Naive thymus-derived CD8-positive, alpha-beta T cell (primary cell): ENCODE measurements around the gene HOXC13. TPM values are rescaled to one million over a fixed set of nuclear protein-coding genes. Genes with fewer than 3 reads are reported as not detected.
A peak's percentile ranks its signal among the peaks of the same experiment; 100 is the strongest.

ENCODE experiments used
- ATAC-seq, 2 donors: fragments of 150-1000 bp; cut with Tn5 transposase in 1 of 2; sonication (Bioruptor Pico), chemical (Tn5 transposase) in 1 of 2; 1 replicate in 1 of 2; 2 replicates in 1 of 2; pipeline ENCODE4 v1.10.0; 2021; ENCODE audit warnings: mild to moderate bottlenecking in 2 of 2, moderate library complexity in 2 of 2
- POLR2A ChIA-PET: fragments of 350-600 bp; sonication (Branson Sonifier 250); formaldehyde crosslinking; loops from one replicate; lab custom pipeline; 2021; ENCODE audit warnings: antibody characterized with exemption; lab: Charles Lee
- DNase-seq, 10 donors: peaks; one replicate each; pipeline versions ENCODE4 v3.0.0 to v3.0.0-alpha.2; 2020 to 2022
- H3K27ac Mint-ChIP-seq, 10 donors: one replicate each; pipeline ENCODE4 v1.8.0; 2020 to 2022; ENCODE audit warnings: mild to moderate bottlenecking in 10 of 10, mixed read lengths in 10 of 10, moderate library complexity in 4 of 10, inconsistent platforms in 1 of 10
- H3K27me3 Mint-ChIP-seq, 5 donors: one replicate each; pipeline ENCODE4 v1.8.0; 2021 to 2022; ENCODE audit warnings: mixed read lengths in 5 of 5
- H3K36me3 Mint-ChIP-seq, 3 donors: one replicate each; pipeline ENCODE4 v1.8.0; 2020 to 2022; ENCODE audit warnings: mixed read lengths in 3 of 3, mild to moderate bottlenecking in 2 of 3, inconsistent platforms in 1 of 3
- H3K4me1 Mint-ChIP-seq, 4 donors: one replicate each; pipeline ENCODE4 v1.8.0; 2021 to 2022; ENCODE audit warnings: mixed read lengths in 4 of 4
- H3K4me3 Mint-ChIP-seq, 10 donors: one replicate each; pipeline ENCODE4 v1.8.0; 2020 to 2022; ENCODE audit warnings: mild to moderate bottlenecking in 10 of 10, mixed read lengths in 10 of 10, moderate library complexity in 6 of 10, inconsistent platforms in 1 of 10
- H3K9me3 Mint-ChIP-seq, 9 donors: one replicate each; pipeline ENCODE4 v1.8.0; 2020 to 2022; ENCODE audit warnings: mixed read lengths in 9 of 9, mild to moderate bottlenecking in 3 of 9, inconsistent platforms in 1 of 9, moderate library complexity in 1 of 9
- polyA plus RNA-seq, 3 donors: library from polyadenylated mRNA; unstranded; fragments of 300-500 nt; fragmentation: Illumina TruSeq; gene quantifications; one replicate each; pipeline ENCODE4 v1.2.3, GENCODE V29; 2021
- total RNA-seq, 8 experiments: library from RNA in 2 of 8; stranded (reverse) in 2 of 8; gene quantifications; one replicate each; pipeline ENCODE4 v1.2.3 and lab custom pipeline; 2021 to 2026

The HOXC13 gene
- total and polyA plus RNA-seq, 5 experiments from 2014 or later: not detected

DNA sequence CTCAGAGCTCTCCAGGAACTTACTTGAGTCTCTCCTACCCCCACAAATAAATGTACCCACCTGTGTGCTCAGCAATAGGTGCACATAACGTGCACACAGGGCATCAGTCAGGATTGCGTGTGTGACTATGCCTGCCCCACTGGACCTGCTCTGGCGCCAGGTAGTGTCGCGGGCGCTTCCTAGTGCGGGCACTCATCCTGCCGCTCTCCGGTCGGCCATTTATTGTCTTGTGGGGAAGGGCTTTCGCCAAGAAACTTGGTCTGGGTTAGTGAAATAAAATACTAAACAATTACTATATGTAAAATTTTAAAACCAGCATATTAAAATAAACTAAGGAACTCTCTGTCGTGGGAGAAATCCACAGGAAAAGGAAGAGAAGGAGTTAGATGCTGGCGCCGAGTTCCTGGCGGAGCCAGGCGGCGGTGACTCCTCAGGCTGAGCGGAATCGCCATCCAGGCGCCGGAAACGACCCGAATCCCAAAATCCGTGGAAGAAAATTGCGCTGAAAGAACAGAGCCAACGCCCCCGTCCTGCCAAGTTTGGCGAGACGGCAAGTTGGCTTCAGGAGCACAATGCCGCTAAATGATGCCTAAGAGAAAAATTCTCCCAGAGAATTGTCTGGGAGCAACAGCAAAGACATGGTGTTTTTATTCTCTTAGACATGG, 7.9 kb upstream of the HOXC13 start:
- ATAC-seq (no peak), DNase-seq (no peak)
- Mint-ChIP-seq H3K4me1 (peaks cover 6 to 14% (median 11%) of the 10 kb centered on the region in 4 donors), H3K27me3 (peaks cover 76 to 99% (median 89%) of the 10 kb centered on the region in 5 donors), H3K27ac (no peak overlapping the region), H3K36me3 (peaks cover 0 to 8% (median 2%) of the 10 kb centered on the region in 3 donors), H3K9me3 (peaks cover 0 to 8% (median 4%) of the 10 kb centered on the region in 9 donors), H3K4me3 (no peak overlapping the region)
- POLR2A ChIA-PET: no interaction called here

DNA sequence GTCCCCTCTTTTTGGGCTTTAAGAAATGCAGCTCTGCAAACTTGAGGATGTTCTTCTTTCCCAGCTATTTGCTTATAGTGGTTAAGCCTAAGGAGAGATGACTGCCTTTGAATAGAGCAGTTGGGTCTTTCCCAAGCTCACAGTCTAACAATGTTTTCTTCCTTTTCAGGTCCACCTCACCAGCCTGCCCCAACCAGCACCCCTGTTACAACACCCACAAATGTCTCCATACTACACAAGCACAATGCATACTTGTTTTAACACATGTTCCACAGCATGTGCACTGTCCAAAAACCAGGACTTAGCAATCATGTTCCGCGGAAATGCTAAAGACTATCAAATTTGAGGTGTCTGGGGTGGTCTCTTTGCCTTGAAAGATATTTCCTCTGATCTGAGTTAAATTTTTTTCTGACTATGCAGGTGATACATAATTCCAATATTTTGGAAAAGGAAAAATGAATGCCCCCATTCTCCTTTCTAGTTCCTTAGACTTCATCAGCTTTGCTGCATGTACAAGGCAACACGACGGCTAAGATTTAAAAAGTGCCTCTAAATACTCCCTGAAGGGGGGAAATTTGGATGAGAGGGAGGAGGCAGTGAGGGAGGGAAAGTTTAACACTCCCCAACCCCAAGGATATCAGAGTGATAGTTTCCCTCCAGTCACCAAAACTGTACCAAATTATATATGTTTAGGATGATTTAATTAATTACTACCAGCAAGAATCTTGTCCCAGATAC, 6.6 kb upstream of the HOXC13 start:
- peaks cover 7 to 20% (median 17%) of the 10 kb centered on the region in 4 donors for H3K4me1 Mint-ChIP-seq

DNA sequence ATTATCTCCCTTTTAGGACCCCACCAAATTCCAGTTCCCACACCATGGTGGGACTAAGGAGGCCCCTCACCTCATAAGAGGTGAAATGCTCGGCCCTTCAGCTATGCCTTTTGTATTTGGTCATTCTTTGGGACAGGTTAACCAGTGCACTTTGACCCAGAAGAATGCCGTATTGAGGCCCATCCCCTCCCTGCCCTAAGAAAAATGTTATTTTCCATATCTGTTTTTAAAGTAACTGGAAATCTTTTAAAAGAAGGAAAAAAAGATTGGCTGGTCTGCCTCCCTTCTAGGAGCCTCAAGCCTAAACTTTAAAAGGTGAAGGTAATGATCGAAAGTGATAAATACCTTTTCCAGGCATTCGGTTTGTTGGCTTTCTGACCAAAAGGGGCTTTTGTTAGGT, 5.7 kb upstream of the HOXC13 start:
- Mint-ChIP-seq H3K27ac (no peak overlapping the region), H3K9me3 (peaks cover 0 to 8% (median 4%) of the 10 kb centered on the region in 9 donors), H3K4me1 (peaks cover 6 to 21% (median 18%) of the 10 kb centered on the region in 4 donors), H3K36me3 (peaks cover 0 to 8% (median 4%) of the 10 kb centered on the region in 3 donors), H3K4me3 (no peak overlapping the region), H3K27me3 (peaks cover 72 to 100% (median 91%) of the 10 kb centered on the region in 5 donors)
- POLR2A ChIA-PET: no interaction called here
- no peak for DNase-seq
- ATAC-seq: no peak

More for the DNA sequence above, 6.6 kb upstream of the HOXC13 start:
- DNase-seq: no peak
- no peak for ATAC-seq
- Mint-ChIP-seq H3K27me3 (peaks cover 72 to 99% (median 89%) of the 10 kb centered on the region in 5 donors), H3K4me3 (no peak overlapping the region), H3K27ac (no peak overlapping the region), H3K9me3 (peaks cover 0 to 8% (median 4%) of the 10 kb centered on the region in 9 donors), H3K36me3 (peaks cover 0 to 8% (median 3%) of the 10 kb centered on the region in 3 donors)
- POLR2A ChIA-PET: no interaction called here

DNA sequence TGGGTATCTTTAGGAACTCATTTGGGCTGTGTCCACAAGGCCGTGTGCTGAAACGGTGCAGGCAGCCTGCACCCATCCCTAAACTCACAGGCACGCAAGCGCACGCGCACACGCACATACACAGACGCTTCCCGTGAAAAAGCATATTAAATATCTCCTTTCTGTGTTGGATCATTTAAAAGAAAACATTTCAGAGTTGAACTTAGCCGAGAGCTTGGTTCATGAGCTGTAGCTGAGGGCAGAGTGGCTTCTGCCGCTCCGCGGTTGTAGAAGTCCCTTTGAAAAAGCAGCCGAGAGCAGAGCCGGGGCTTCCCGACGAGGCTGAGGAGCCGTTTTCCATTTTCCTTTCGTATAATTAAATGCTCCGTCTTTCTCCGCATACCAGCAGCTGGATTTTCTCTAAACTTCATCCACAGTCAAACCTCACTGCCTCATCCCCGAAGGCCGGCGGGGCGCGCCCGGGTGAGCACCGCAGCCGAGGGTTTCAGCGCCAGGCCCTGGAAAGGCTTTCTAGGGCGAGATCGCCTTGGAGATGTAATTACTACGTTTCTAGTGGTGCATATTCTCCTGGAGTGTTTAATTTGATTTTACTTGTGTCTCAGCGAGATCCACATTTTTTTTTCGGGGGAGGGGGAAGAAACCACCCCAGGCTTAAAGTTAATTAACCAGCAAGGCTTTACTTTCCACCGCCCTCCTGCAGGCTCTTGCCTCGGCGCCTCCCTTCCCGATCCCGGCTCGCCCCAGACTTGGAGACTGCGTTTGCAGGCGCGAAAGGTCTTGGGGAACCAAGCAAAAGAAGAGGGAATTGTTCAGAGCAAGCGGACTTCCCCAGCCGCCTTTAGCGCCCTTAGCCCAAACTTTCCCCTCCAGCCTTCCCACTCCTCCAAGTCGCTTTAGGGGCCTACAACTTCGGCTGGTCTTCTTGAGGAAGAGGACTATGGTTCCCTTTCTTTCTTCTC, 3.0 kb upstream of the HOXC13 start:
- peak overlapping the region in 1 of 10 donors; percentile 40 for H3K27ac Mint-ChIP-seq
- H3K9me3 Mint-ChIP-seq: peaks cover 0 to 3% (median 0%) of the 10 kb centered on the region in 9 donors
- H3K27me3 Mint-ChIP-seq: peaks cover 54 to 92% (median 79%) of the 10 kb centered on the region in 5 donors
- H3K4me1 Mint-ChIP-seq: peaks cover 7 to 30% (median 24%) of the 10 kb centered on the region in 4 donors
- ATAC-seq: peak in 1 of 2 donors; percentile 51
- DNase-seq: no peak
- POLR2A ChIA-PET: interaction anchor here (0.6 kb wide), 1 partner anchor 50 kb away, joined by 8 read pairs; no protein-coding TSS in a partner anchor
- peaks cover 0 to 7% (median 3%) of the 10 kb centered on the region in 3 donors for H3K36me3 Mint-ChIP-seq
- H3K4me3 Mint-ChIP-seq: peak overlapping the region in 7 of 10 donors; percentile 39 to 79 (median 66)

DNA sequence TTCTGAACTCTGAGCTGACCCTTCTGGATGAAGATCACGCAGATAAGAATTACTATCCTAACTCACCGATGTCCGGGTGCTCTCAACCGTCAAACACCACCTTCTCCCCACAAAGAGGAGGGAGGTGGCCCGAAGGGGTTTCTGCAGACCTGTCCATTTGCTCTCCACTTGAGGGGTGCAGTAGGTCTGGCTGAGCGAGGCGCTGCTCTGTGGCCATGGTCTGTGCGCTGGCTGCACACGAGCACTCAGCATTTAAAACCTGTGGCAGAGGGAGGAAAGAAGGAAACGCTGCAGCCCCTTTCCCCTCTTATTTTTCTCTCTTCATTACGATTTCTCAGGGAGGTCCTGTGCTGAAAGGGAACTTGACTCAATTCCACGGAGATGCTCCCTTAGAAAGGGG, 1.5 kb upstream of the HOXC13 start:
- POLR2A ChIA-PET: interaction anchor here (0.6 kb wide), 1 partner anchor 24 kb away, joined by 3 read pairs; no protein-coding TSS in a partner anchor
- Mint-ChIP-seq H3K4me1 (peaks cover 7 to 30% (median 24%) of the 10 kb centered on the region in 4 donors), H3K36me3 (peaks cover 0 to 7% (median 3%) of the 10 kb centered on the region in 3 donors), H3K9me3 (peaks cover 0 to 6% (median 0%) of the 10 kb centered on the region in 9 donors), H3K4me3 (peak overlapping the region in 4 of 10 donors; percentile 1 to 61 (median 18)), H3K27me3 (peaks cover 56 to 92% (median 80%) of the 10 kb centered on the region in 5 donors), H3K27ac (no peak overlapping the region)
- ATAC-seq: no peak
- DNase-seq: no peak

DNA sequence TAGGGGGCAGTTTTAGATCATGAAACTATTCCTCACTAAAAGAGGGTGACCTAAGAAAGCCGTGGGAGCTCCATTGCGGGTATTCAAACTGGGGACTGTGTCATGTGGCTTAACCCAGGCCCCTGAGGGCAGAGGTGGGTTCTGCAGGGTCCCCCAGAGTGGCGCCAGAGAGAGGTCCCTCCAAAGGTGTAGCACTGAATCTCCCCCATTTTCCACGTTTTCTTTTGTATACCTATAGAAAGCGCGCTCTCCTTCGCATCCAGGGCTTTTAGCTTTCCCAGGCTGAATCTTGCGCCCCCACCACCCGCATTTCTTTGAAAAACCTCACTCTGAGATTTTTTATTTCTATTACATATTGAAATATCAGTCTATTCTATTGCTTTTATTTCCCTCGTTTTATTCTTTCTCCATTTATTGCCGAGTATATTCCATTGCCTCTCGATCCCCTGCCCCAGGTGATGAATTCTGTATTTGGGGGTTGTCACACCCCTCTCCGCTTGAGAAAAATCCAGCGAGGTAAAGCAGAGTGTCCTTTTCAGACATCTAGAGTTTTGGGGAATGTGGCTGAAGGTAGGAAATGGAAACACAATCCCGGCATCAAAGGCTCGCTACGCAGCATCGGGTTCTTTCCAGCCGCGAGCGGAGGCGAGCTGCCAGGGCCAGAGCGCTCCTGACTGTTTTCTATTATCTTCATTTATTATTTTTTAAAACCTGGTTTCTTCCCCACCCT, 870 bp upstream of the HOXC13 start:
- peak overlapping the region in 8 of 10 donors; percentile 2 to 65 (median 52) for H3K4me3 Mint-ChIP-seq
- H3K9me3 Mint-ChIP-seq: peaks cover 0 to 6% (median 0%) of the 10 kb centered on the region in 9 donors
- peaks cover 7 to 30% (median 24%) of the 10 kb centered on the region in 4 donors for H3K4me1 Mint-ChIP-seq
- ATAC-seq (no peak), DNase-seq (no peak)
- H3K36me3 Mint-ChIP-seq: peaks cover 0 to 7% (median 3%) of the 10 kb centered on the region in 3 donors
- POLR2A ChIA-PET: interaction anchor here (0.6 kb wide), 1 partner anchor 25 kb away, joined by 3 read pairs; no protein-coding TSS in a partner anchor
- H3K27me3 Mint-ChIP-seq: peaks cover 51 to 92% (median 79%) of the 10 kb centered on the region in 5 donors
- H3K27ac Mint-ChIP-seq: peak overlapping the region in 1 of 10 donors; percentile 53

DNA sequence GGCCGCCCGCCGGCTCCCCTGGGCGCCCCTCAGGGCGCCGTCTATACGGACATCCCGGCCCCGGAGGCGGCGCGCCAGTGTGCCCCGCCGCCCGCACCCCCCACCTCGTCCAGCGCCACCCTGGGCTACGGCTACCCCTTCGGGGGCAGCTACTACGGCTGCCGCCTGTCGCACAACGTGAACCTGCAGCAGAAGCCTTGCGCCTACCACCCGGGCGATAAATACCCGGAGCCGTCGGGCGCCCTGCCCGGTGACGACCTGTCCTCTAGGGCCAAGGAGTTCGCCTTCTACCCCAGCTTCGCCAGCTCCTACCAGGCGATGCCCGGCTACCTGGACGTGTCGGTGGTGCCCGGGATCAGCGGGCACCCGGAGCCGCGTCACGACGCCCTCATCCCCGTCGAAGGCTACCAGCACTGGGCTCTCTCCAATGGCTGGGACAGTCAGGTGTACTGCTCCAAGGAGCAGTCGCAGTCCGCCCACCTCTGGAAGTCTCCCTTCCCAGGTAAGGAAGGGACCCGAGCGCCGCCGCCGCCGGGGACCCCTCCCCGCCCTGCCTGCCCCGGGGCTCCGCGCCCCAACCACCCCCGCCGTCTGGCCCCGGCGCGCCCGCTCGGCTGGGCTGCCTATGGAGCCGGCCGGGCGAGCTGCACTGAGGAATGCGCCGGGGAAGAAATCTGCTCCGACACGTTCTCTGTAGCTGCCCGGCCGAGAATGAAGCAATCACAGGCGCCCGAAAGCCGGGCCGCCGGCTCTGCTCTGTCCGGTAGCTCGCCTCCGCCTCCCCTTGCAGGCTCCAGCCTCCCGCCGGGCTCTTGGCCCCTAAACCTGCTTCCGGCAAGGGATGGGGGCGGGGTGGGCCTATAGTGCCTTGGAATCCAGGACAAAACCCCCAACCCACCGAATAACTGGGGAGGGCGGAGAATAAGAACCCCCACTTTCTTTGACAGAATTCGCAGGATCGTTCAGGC, 794 bp downstream of the HOXC13 start:
- POLR2A ChIA-PET: no interaction called here
- H3K4me1 Mint-ChIP-seq: peaks cover 7 to 31% (median 24%) of the 10 kb centered on the region in 4 donors
- H3K27ac Mint-ChIP-seq: peak overlapping the region in 1 of 10 donors; percentile 29
- peaks cover 0 to 6% (median 0%) of the 10 kb centered on the region in 9 donors for H3K9me3 Mint-ChIP-seq
- peaks cover 0 to 7% (median 3%) of the 10 kb centered on the region in 3 donors for H3K36me3 Mint-ChIP-seq
- H3K4me3 Mint-ChIP-seq: peak overlapping the region in 5 of 10 donors; percentile 19 to 52 (median 30)
- DNase-seq (no peak), ATAC-seq (peak in 1 of 2 donors; percentile 19)
- H3K27me3 Mint-ChIP-seq: peaks cover 50 to 92% (median 78%) of the 10 kb centered on the region in 5 donors

DNA sequence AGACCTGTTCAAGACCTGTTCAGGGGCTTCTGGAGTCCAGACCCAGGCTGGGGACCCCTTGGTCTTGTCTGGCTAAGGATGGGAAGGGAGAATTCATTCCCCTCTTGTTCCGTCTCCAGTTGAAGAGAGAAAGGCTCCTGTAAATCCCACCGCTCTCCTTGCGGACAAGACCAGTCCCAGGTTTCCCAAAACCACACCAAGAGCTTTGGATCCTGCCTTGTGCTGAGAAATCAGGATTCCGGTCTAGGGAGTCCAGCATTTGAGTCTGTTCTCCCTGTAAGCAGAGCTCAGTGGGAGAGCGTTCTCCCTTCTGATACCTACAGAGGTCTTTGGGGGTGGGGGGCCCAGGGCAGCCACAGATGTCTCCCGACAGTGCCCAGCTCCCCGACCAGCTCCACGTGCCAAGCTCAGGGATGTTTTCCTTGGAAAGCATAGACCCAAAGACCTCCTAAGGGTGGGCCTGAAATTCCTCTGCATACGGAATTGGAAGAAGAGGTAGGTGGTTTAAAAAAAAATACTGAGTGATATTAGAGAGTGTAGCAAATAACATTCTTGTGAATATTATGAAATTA, 1.9 kb downstream of the HOXC13 start:
- H3K27ac Mint-ChIP-seq: no peak overlapping the region
- H3K9me3 Mint-ChIP-seq: peaks cover 0 to 6% (median 0%) of the 10 kb centered on the region in 9 donors
- H3K36me3 Mint-ChIP-seq: peaks cover 0 to 7% (median 3%) of the 10 kb centered on the region in 3 donors
- peaks cover 9 to 34% (median 23%) of the 10 kb centered on the region in 4 donors for H3K4me1 Mint-ChIP-seq
- H3K4me3 Mint-ChIP-seq: peak overlapping the region in 2 of 10 donors; percentile 19 to 47
- peaks cover 49 to 92% (median 78%) of the 10 kb centered on the region in 5 donors for H3K27me3 Mint-ChIP-seq
- ATAC-seq: no peak
- DNase-seq: no peak
- POLR2A ChIA-PET: no interaction called here

DNA sequence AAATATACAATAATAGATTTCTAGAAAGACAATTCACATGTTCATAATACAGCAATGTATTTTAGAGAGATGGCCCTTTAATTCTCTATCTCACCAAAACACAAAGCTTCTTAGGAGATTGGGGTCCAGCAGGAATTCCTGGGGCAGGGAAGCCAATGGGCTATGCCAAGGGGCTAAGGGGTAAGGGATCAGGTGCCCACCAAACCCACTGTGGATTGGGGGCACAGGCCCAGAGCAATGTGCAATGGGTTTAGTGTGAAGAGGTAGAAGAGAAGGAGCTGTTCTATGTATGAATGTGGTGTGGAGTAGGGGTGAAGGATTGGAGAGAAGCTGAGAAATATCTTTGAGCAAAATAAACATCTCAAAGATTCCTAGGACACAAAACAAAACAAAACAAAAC, 2.6 kb downstream of the HOXC13 start:
- ATAC-seq (no peak), DNase-seq (no peak)
- H3K4me1 Mint-ChIP-seq: peaks cover 6 to 27% (median 17%) of the 10 kb centered on the region in 4 donors
- peaks cover 0 to 6% (median 0%) of the 10 kb centered on the region in 9 donors for H3K9me3 Mint-ChIP-seq
- no peak overlapping the region for H3K27ac Mint-ChIP-seq
- H3K4me3 Mint-ChIP-seq: no peak overlapping the region
- H3K27me3 Mint-ChIP-seq: peaks cover 53 to 92% (median 78%) of the 10 kb centered on the region in 5 donors
- peaks cover 0 to 7% (median 3%) of the 10 kb centered on the region in 3 donors for H3K36me3 Mint-ChIP-seq
- POLR2A ChIA-PET: interaction anchor here (0.5 kb wide), 1 partner anchor 38 kb away, joined by 3 read pairs; no protein-coding TSS in a partner anchor

DNA sequence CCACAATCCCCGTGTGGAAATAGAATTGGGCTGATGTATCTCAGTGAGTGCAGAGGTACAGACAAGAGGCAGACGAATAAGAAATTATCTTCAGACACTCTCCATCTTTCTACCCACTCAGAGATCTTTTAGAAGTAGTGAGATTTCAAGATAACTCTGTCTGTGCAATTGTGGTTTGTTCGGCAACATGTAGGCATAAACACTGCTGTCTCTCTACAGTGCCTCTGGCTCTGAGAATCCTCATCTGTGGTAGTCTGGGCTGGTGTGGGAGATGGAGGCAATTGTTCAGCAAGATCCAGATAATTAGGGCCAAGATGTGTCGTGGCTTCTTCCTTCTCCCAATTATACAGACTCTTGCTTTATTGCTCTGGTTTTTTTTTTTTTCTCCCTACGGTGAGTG, 3.1 kb downstream of the HOXC13 start:
- DNase-seq: no peak
- POLR2A ChIA-PET: interaction anchor here (0.5 kb wide), 1 partner anchor 37 kb away, joined by 3 read pairs; no protein-coding TSS in a partner anchor
- H3K27me3 Mint-ChIP-seq: peaks cover 53 to 92% (median 80%) of the 10 kb centered on the region in 5 donors
- H3K27ac Mint-ChIP-seq: no peak overlapping the region
- peak; percentile 41 to 43 for ATAC-seq
- peaks cover 0 to 6% (median 0%) of the 10 kb centered on the region in 9 donors for H3K9me3 Mint-ChIP-seq
- no peak overlapping the region for H3K4me3 Mint-ChIP-seq
- peaks cover 0 to 7% (median 3%) of the 10 kb centered on the region in 3 donors for H3K36me3 Mint-ChIP-seq
- peaks cover 6 to 27% (median 16%) of the 10 kb centered on the region in 4 donors for H3K4me1 Mint-ChIP-seq
